CD14-positive monocyte (primary cell): ENCODE data around the gene GRK2. TPM values are rescaled to one million over a fixed set of nuclear protein-coding genes. Genes with fewer than 3 reads are reported as not detected.
"Not testable (repeated sequence)": the region's sequence is repeated elsewhere in the genome, so short reads cannot be mapped to it uniquely, and the experiment has no call there.

ENCODE experiments used
- DNase-seq, 3 donors: peaks; one replicate each; pipeline ENCODE4 v3.0.0-alpha.2; 2011 to 2022
- H2AFZ ChIP-seq: 2 replicates; pipeline ENCODE4 v1.6.0; 2012; ENCODE audit warnings: mild to moderate bottlenecking, low read depth, low read length, inconsistent platforms; ENCODE audit not compliant: insufficient read depth, poor library complexity, severe bottlenecking
- H3K27ac ChIP-seq, 2 donors: 1 replicate in 1 of 2; 2 replicates in 1 of 2; pipeline ENCODE4 v1.5.1; 2012 to 2013; ENCODE audit warnings: low read length in 2 of 2, control low read depth in 1 of 2, inconsistent platforms in 1 of 2, low read depth in 1 of 2, mild to moderate bottlenecking in 1 of 2
- H3K27me3 ChIP-seq, 2 donors: one replicate each; pipeline versions ENCODE4 v1.6.0 to v1.6.1; 2011 to 2013; ENCODE audit warnings: low read length in 2 of 2; ENCODE audit not compliant: control insufficient read depth in 2 of 2, insufficient read depth in 2 of 2
- H3K36me3 ChIP-seq, 2 donors: replicated peaks in 1 of 2; 1 replicate in 1 of 2; 2 replicates in 1 of 2; pipeline versions ENCODE4 v1.5.1 to v1.6.1; 2012 to 2013; ENCODE audit warnings: low read length in 2 of 2, control low read depth in 1 of 2, inconsistent platforms in 1 of 2, mild to moderate bottlenecking in 1 of 2; ENCODE audit not compliant: insufficient read depth in 2 of 2, control insufficient read depth in 1 of 2
- H3K4me1 ChIP-seq, 2 donors: 1 replicate in 1 of 2; 2 replicates in 1 of 2; pipeline versions ENCODE4 v1.5.1 to v1.6.1; 2012 to 2013; ENCODE audit warnings: low read length in 2 of 2, control low read depth in 1 of 2, inconsistent platforms in 1 of 2, mild to moderate bottlenecking in 1 of 2, moderate library complexity in 1 of 2; ENCODE audit not compliant: insufficient read depth in 2 of 2, control insufficient read depth in 1 of 2
- H3K4me2 ChIP-seq: replicated peaks from 2 replicates; pipeline ENCODE3; 2012; ENCODE audit warnings: low read length, moderate library complexity, mild to moderate bottlenecking; ENCODE audit not compliant: poor library complexity, severe bottlenecking; ENCODE audit errors: extremely low read depth
- H3K4me3 ChIP-seq, 3 experiments: fragments of 200-600 bp in 1 of 3; sonication (generic) in 1 of 3; replicated peaks in 1 of 3; 1 replicate in 2 of 3; 2 replicates in 1 of 3; pipeline ENCODE4 v1.5.1; 2011 to 2013; ENCODE audit warnings: low read length in 3 of 3, mild to moderate bottlenecking in 3 of 3, control low read depth in 2 of 3, low read depth in 2 of 3, inconsistent platforms in 1 of 3, moderate library complexity in 1 of 3
- H3K79me2 ChIP-seq: 2 replicates; pipeline ENCODE4 v1.6.0; 2012; ENCODE audit warnings: mild to moderate bottlenecking, control low read depth, inconsistent platforms, low read length, moderate library complexity; ENCODE audit not compliant: insufficient read depth
- H3K9ac ChIP-seq: 2 replicates; pipeline ENCODE4 v1.6.0; 2017; ENCODE audit warnings: low read length, mild to moderate bottlenecking; ENCODE audit not compliant: insufficient read depth, poor library complexity, severe bottlenecking
- H3K9me3 ChIP-seq, 2 donors: replicated peaks in 1 of 2; 1 replicate in 1 of 2; 2 replicates in 1 of 2; pipeline versions ENCODE4 v1.5.1 to v1.6.1; 2012 to 2013; ENCODE audit warnings: low read length in 2 of 2, control low read depth in 1 of 2; ENCODE audit not compliant: control insufficient read depth in 1 of 2, insufficient read depth in 1 of 2
- H4K20me1 ChIP-seq: 2 replicates; pipeline ENCODE4 v1.6.0; 2012; ENCODE audit warnings: mild to moderate bottlenecking, low read length, control low read depth, moderate library complexity; ENCODE audit not compliant: insufficient read depth
- H3K27ac Mint-ChIP-seq, 7 donors: one replicate each; pipeline ENCODE4 v1.8.0; 2020; ENCODE audit warnings: mild to moderate bottlenecking in 7 of 7, mixed read lengths in 7 of 7, moderate library complexity in 6 of 7, inconsistent platforms in 2 of 7
- H3K27me3 Mint-ChIP-seq, 3 donors: one replicate each; pipeline ENCODE4 v1.8.0; 2021 to 2022; ENCODE audit warnings: low read depth in 3 of 3, mild to moderate bottlenecking in 3 of 3, mixed read lengths in 3 of 3, moderate library complexity in 3 of 3, inconsistent platforms in 1 of 3
- H3K36me3 Mint-ChIP-seq, 2 donors: one replicate each; pipeline ENCODE4 v1.8.0; 2020; ENCODE audit warnings: mixed read lengths in 2 of 2, inconsistent platforms in 1 of 2, mild to moderate bottlenecking in 1 of 2
- H3K4me1 Mint-ChIP-seq: one replicate; pipeline ENCODE4 v1.8.0; 2020; ENCODE audit warnings: mild to moderate bottlenecking, mixed read lengths
- H3K4me3 Mint-ChIP-seq, 2 donors: one replicate each; pipeline ENCODE4 v1.8.0; 2020; ENCODE audit warnings: mild to moderate bottlenecking in 2 of 2, mixed read lengths in 2 of 2, moderate library complexity in 1 of 2
- H3K9me3 Mint-ChIP-seq, 7 donors: one replicate each; pipeline ENCODE4 v1.8.0; 2020 to 2022; ENCODE audit warnings: mixed read lengths in 7 of 7, mild to moderate bottlenecking in 6 of 7, moderate library complexity in 6 of 7, inconsistent platforms in 2 of 7
- WGBS: methylation state at CpG from one replicate; pipeline ENCODE4 v1.1.5; 2013; ENCODE audit warnings: missing lambda C conversion rate; ENCODE audit not compliant: insufficient coverage; 5-methylcytosine and 5-hydroxymethylcytosine counted together
- intact Hi-C, 2 donors: fragments of 100-400 bp; cut with micrococcal nuclease; formaldehyde crosslinking; loops; one replicate each; pipeline versions ENCODE4 v1.15.0 to v1.15.1; 2023
- polyA plus RNA-seq, 3 donors: library from polyadenylated mRNA; depleted of rRNA in 1 of 3; unstranded in 2 of 3; stranded (reverse) in 1 of 3; fragments of 300-500 nt in 2 of 3; fragments of >200 nt in 1 of 3; fragmentation: Illumina TruSeq in 2 of 3; gene quantifications; 1 replicate in 2 of 3; 2 replicates in 1 of 3; pipeline ENCODE4 v1.2.3, GENCODE V29; 2012 to 2021
- TF ChIP-seq, protein P1 (sequence below): fragments of 200-600 bp; IDR thresholded peaks from one replicate; pipeline ENCODE4 v1.8.0; 2022; ENCODE audit warnings: antibody characterized with exemption, mild to moderate bottlenecking

GRK2 gene
- polyA plus RNA-seq, 3 donors, result 34.9 to 777 (median 43.0) TPM

GRCh38 chr11:67317205-67317887 is 51.1 kb downstream of the GRK2 start:
- Mint-ChIP-seq H3K27ac (peak overlapping the region; percentile 89 to 97 (median 95)), H3K36me3 (no peaks in the 10 kb centered on the region), H3K4me1 (peaks cover 33% of the 10 kb centered on the region), H3K27me3 (peaks cover 4 to 17% (median 12%) of the 10 kb centered on the region in 3 donors), H3K4me3 (peak overlapping the region; percentile 93 to 99), H3K9me3 (no peaks in the 10 kb centered on the region)
- Histone ChIP-seq H3K9ac (peak overlapping the region; percentile 60), H3K4me2 (peak overlapping the region; percentile 92), H3K36me3 (no peaks in the 10 kb centered on the region), H3K27ac (peak overlapping the region; percentile 61 to 67), H3K4me1 (peaks cover 34 to 40% of the 10 kb centered on the region in 2 donors), H3K27me3 (peaks cover 0 to 4% of the 10 kb centered on the region in 2 donors), H3K79me2 (no peaks in the 10 kb centered on the region), H3K9me3 (no peaks in the 10 kb centered on the region), H4K20me1 (no peaks in the 10 kb centered on the region), H2AFZ (peak overlapping the region; percentile 91), H3K4me3 (peak overlapping the region; percentile 63 to 91 (median 85))
- WGBS, result under 1% methylated on average over 55 of the region's 55 CpGs
- TF ChIP-seq, protein P1, sequence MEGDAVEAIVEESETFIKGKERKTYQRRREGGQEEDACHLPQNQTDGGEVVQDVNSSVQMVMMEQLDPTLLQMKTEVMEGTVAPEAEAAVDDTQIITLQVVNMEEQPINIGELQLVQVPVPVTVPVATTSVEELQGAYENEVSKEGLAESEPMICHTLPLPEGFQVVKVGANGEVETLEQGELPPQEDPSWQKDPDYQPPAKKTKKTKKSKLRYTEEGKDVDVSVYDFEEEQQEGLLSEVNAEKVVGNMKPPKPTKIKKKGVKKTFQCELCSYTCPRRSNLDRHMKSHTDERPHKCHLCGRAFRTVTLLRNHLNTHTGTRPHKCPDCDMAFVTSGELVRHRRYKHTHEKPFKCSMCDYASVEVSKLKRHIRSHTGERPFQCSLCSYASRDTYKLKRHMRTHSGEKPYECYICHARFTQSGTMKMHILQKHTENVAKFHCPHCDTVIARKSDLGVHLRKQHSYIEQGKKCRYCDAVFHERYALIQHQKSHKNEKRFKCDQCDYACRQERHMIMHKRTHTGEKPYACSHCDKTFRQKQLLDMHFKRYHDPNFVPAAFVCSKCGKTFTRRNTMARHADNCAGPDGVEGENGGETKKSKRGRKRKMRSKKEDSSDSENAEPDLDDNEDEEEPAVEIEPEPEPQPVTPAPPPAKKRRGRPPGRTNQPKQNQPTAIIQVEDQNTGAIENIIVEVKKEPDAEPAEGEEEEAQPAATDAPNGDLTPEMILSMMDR, result peak; percentile 88
- DNase-seq, result peak; percentile 92 to 98 (median 95)
- intact Hi-C loops, result loop anchor here (1.0 to 2.0 kb wide), 3 partner anchors 40 to 55 kb away; partner anchors contain the start of gene GRK2 (in 2 of the 2)

- Histone ChIP-seq H3K79me2 (no peaks in the 10 kb centered on the region), H3K27ac (no peak overlapping the region), H3K9me3 (no peaks in the 10 kb centered on the region), H4K20me1 (no peaks in the 10 kb centered on the region), H3K9ac (peak overlapping the region; percentile 60), H2AFZ (peak overlapping the region; percentile 91), H3K27me3 (peaks cover 0 to 4% of the 10 kb centered on the region in 2 donors), H3K36me3 (no peaks in the 10 kb centered on the region), H3K4me2 (peak overlapping the region; percentile 92), H3K4me1 (peaks cover 28 to 33% of the 10 kb centered on the region in 2 donors), H3K4me3 (peak overlapping the region; percentile 63 to 91 (median 85))
- H3K27ac Mint-ChIP-seq, result peak overlapping the region; percentile 68 to 97 (median 95)
- H3K36me3 Mint-ChIP-seq, result no peaks in the 10 kb centered on the region
- no peaks in the 10 kb centered on the region for H3K9me3 Mint-ChIP-seq
- TF ChIP-seq, protein P1, result no peak
- peak overlapping the region; percentile 93 to 99 for H3K4me3 Mint-ChIP-seq
- no peak for DNase-seq
- WGBS, result 0% methylated on average over 48 of the region's 53 CpGs
- peaks cover 26% of the 10 kb centered on the region for H3K4me1 Mint-ChIP-seq
- intact Hi-C loops, result loop anchor here (1.0 to 2.0 kb wide), 3 partner anchors 41 to 55 kb away; partner anchors contain the start of gene GRK2 (in 2 of the 2)
- peaks cover 4 to 17% (median 12%) of the 10 kb centered on the region in 3 donors for H3K27me3 Mint-ChIP-seq
Measured at GRCh38 chr11:67317888-67318555, 51.7 kb downstream of the GRK2 start.

DNA sequence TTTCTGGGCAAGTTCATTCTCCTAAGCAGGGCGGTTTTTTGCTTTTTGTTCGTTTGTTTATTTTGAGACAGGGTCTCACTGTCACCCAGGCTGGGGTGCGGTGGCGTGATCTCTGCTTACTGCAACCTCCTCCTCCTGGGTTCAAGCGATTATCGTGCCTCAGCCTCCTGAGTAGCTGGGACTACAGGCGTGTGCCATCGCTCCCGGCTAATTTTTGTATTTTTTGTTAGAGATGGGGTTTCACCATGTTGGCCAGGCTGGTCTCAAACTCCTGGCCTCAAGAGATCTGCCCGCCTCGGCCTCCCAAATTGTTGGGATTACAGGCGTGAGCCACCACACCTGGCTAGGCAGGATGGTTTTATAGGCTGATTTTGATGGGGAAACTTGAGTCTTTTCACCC is 52.6 kb downstream of the GRK2 start:
- H3K4me2 ChIP-seq, H3K4me3 ChIP-seq, DNase-seq, H3K36me3 ChIP-seq, H3K9me3 ChIP-seq, H4K20me1 ChIP-seq, H3K27ac ChIP-seq, H3K9me3 Mint-ChIP-seq, intact Hi-C loops, H3K36me3 Mint-ChIP-seq, H3K27ac Mint-ChIP-seq, H3K9ac ChIP-seq, H2AFZ ChIP-seq, H3K79me2 ChIP-seq, H3K27me3 ChIP-seq: not testable (repeated sequence)
- Mint-ChIP-seq H3K4me3 (peak overlapping the region in 1 of 2 donors; percentile 99), H3K4me1 (peaks cover 19% of the 10 kb centered on the region), H3K27me3 (peaks cover 4 to 17% (median 12%) of the 10 kb centered on the region in 3 donors)
- H3K4me1 ChIP-seq, result peaks cover 21 to 27% of the 10 kb centered on the region in 2 donors
- 95% methylated on average over 9 of the region's 12 CpGs for WGBS
